Placental pericyte (primary cell): ENCODE measurements around the gene KIF1B. TPM values are rescaled to one million over a fixed set of nuclear protein-coding genes. Genes with fewer than 3 reads are reported as not detected.

Experiments used
- small RNA-seq: library from RNA; depleted of rRNA; stranded (forward); fragments of <200 nt; gene quantifications from one replicate; pipeline ENCODE3, GENCODE V24; 2012; ENCODE audit warnings: low replicate concordance
- total RNA-seq: library from RNA; depleted of rRNA; stranded (reverse); fragments of >200 nt; gene quantifications from 2 replicates; pipeline ENCODE4 v1.2.3, GENCODE V29; 2012

The KIF1B gene, protein sequence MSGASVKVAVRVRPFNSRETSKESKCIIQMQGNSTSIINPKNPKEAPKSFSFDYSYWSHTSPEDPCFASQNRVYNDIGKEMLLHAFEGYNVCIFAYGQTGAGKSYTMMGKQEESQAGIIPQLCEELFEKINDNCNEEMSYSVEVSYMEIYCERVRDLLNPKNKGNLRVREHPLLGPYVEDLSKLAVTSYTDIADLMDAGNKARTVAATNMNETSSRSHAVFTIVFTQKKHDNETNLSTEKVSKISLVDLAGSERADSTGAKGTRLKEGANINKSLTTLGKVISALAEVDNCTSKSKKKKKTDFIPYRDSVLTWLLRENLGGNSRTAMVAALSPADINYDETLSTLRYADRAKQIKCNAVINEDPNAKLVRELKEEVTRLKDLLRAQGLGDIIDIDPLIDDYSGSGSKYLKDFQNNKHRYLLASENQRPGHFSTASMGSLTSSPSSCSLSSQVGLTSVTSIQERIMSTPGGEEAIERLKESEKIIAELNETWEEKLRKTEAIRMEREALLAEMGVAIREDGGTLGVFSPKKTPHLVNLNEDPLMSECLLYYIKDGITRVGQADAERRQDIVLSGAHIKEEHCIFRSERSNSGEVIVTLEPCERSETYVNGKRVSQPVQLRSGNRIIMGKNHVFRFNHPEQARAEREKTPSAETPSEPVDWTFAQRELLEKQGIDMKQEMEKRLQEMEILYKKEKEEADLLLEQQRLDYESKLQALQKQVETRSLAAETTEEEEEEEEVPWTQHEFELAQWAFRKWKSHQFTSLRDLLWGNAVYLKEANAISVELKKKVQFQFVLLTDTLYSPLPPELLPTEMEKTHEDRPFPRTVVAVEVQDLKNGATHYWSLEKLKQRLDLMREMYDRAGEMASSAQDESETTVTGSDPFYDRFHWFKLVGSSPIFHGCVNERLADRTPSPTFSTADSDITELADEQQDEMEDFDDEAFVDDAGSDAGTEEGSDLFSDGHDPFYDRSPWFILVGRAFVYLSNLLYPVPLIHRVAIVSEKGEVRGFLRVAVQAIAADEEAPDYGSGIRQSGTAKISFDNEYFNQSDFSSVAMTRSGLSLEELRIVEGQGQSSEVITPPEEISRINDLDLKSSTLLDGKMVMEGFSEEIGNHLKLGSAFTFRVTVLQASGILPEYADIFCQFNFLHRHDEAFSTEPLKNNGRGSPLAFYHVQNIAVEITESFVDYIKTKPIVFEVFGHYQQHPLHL (N-terminal part only)
- total RNA-seq = 25.6 and 28.3 TPM in 2 replicates

DNA sequence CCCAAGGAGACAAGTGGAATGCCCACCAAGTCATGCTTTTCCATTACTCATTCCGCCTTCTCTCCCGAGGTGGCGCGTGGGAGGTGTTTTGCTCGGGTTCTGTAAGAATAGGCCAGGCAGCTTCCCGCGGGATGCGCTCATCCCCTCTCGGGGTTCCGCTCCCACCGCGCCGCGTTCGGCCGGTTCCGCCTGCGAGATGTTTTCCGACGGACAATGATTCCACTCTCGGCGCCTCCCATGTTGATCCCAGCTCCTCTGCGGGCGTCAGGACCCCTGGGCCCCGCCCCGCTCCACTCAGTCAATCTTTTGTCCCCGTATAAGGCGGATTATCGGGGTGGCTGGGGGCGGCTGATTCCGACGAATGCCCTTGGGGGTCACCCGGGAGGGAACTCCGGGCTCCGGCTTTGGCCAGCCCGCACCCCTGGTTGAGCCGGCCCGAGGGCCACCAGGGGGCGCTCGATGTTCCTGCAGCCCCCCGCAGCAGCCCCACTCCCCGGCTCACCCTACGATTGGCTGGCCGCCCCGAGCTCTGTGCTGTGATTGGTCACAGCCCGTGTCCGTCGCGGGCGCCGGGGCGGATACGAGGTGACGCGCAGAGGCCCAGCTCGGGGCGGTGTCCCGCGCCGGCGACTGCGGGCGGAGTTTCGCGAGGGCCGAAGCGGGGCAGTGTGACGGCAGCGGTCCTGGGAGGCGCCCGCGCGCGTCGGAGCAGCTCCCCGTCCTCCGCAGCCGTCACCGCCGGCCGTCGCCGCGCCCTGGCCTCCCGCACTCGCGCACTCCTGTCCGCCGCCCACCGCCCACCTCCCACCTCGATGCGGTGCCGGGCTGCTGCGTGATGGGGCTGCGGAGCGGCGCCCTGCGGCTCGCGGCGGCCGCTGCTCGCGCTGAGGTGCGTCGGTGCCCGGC is at the start of gene KIF1B:
KIF1B (plus strand) TSS at position 666 of the 906 bp plus-strand sequence. CDS start 21,759 bp downstream, outside the sequence.

DNA sequence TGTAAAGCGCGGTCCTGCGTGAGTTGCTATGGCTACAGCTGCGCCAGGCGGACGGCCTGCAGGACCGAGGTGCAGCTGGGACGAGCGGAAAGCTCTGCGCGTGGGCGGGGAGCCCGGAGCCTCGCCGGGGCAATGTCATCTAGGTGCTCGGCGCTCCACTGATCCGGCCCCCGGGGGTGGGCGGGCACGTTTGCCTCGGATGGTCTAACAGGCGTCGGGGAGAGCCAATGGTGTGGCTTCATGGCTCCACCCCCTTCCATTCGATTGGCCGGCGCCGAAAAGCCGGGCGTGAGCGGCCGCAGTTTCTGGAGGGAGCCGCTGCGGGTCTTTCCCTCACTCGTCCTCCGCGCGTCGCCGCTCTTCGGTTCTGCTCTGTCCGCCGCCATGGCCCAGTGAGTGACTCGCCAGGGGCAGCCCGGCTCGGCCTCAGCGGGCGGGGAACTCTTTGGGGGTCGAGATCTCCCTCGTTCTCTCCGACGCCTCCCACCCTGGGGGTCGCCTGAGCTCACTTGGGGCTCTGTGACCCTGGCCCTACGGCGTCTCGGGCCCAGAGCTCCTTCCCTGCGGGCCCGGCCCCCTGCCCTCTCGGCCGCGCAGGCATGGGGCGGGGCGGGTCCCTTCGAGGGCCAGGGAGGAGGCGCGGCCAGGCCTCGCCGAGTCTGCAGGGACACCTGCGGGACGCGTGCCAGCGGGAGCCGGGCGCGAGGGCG is 188.5 kb downstream of the KIF1B start, which contains the start of gene PGD:
PGD (plus strand) TSS at position 331 of the 710 bp plus-strand sequence; CDS start at position 385, 54 bp downstream.

DNA sequence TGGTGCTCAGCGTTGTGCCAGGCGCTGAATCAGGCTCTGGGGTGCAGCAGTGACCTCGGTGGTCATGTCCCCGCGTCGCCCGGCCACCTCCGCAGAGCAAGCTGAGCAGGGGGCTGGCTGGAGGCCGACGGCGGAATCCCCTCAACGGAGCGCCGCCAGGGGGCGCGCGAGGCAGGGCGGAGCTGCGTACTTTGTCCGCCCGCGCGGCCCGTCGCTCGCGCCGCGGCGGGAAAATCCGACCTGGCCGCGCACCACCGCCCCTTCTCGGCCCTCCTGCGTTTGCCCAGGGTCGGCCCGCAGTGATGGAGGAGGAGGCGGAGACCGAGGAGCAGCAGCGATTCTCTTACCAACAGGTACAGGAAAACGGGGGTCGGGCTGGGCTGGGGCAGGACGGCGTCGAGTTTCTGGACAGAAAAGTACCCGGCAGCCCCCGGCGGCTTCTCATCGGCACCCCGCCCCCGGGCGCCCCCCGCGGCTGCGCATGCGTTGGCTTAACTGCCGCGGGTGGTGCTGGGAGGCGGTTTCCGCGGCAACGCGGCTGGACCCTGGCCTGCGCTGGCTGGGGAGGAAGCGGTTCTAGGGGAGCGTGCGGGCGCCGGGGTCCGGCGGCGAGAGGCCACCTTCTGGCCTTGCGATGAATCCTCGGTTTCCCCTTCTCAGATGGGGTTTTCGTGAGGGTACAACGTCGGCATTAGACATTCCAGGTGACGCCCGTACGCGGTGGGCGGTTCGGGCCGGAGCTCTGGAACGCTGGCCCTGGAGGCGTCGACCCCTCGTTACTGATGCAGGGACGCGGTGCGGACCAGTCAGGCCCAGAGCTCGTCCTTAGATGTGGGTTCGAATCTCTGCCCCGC is 220.1 kb downstream of the KIF1B start, which contains the start of gene CENPS:
CENPS (plus strand) TSS at position 218 of the 854 bp plus-strand sequence; CDS start at position 303, 85 bp downstream.

Small RNAs within 50 kb of the gene (small RNA-seq; reads per million reads assigned to genes)
- gene MIR1273D = not detected
- gene RNU6-37P = not detected
- not detected for gene RNU6-828P

Other genes starting within 250 kb of the KIF1B start
- not detected in 2 replicates for gene RBP7, start 213.3 kb upstream of the KIF1B start, total RNA-seq
- gene UBE4B, start 177.6 kb upstream of the KIF1B start, total RNA-seq = 59.4 and 83.6 TPM in 2 replicates
- 154 and 208 TPM in 2 replicates for gene PGD, start 188.5 kb downstream of the KIF1B start, total RNA-seq
- 11.8 and 14.6 TPM in 2 replicates for gene CENPS, start 219.9 kb downstream of the KIF1B start, total RNA-seq
- gene CORT, start 239.5 kb downstream of the KIF1B start, total RNA-seq = 0.29 TPM in 1 of 2 replicates, not detected in the other